Measurements from ENCODE around the gene MCFD2. TPM values are rescaled to one million over a fixed set of nuclear protein-coding genes. Genes with fewer than 3 reads are reported as not detected.
A peak's percentile ranks its signal among the peaks of the same experiment; 100 is the strongest.

The MCFD2 gene
- polyA plus RNA-seq, 1 donor (not counting 4 experiments of a cell fraction or from before 2014, with no cell fraction given): 132 TPM

GRCh38 chr2:46891956-46892553 is 23.6 kb downstream of the MCFD2 start:
- no peaks in the 10 kb centered on the region for H3K79me2 ChIP-seq (ENCODE audit: control insufficient read depth, insufficient read depth, low read length)
- no peaks in the 10 kb centered on the region for H3K9me1 ChIP-seq (ENCODE audit: control insufficient read depth, extremely low read depth, insufficient read depth, low read length)
- no peak overlapping the region for H3K27ac ChIP-seq (ENCODE audit: control insufficient read depth, insufficient read depth, low read length)
- DNase-seq (ENCODE audit: low read depth, low spot score): no peak
- H3K4me2 ChIP-seq (ENCODE audit: control insufficient read depth, extremely low read depth, insufficient read depth, low read depth, low read length): no peak overlapping the region
- H4K20me1 ChIP-seq (ENCODE audit: control insufficient read depth, extremely low read depth, insufficient read depth, low read length): no peaks in the 10 kb centered on the region
- TF ChIP-seq CTCF (optimal IDR thresholded peaks at IDR 0.05 in 1 of 3, IDR thresholded peaks at IDR 0.05 in 1 of 3, conservative IDR thresholded peaks at IDR 0.05 in 1 of 3; ENCODE audit: extremely low read depth in 1 of 3, insufficient read depth in 2 of 3, low read length in 3 of 3): no peak
- TF ChIP-seq EZH2 (IDR thresholded peaks at IDR 0.05; ENCODE audit: low read length): no peak
- H3K9me3 ChIP-seq (ENCODE audit: control insufficient read depth, low read depth, low read length): no peaks in the 10 kb centered on the region
- peaks cover 3% of the 10 kb centered on the region for H3K4me1 ChIP-seq (ENCODE audit: control insufficient read depth, extremely low read depth, insufficient read depth, low read length)
- no peak overlapping the region for H2AFZ ChIP-seq (ENCODE audit: control insufficient read depth, low read length)
- no peak for FAIRE-seq
- H3K27me3 ChIP-seq (ENCODE audit: control insufficient read depth, extremely low read depth, insufficient read depth, low read length): no peaks in the 10 kb centered on the region
- H3K9ac ChIP-seq (ENCODE audit: control insufficient read depth, extremely low read depth, insufficient read depth, low read length): no peak overlapping the region
- no peak overlapping the region for H3K4me3 ChIP-seq (ENCODE audit: control insufficient read depth in 2 of 3, extremely low read depth in 1 of 3, insufficient read depth in 2 of 3, low read depth in 1 of 3, low read length in 3 of 3)
- no peaks in the 10 kb centered on the region for H3K36me3 ChIP-seq (ENCODE audit: control insufficient read depth in 2 of 2, extremely low read depth in 1 of 2, insufficient read depth in 2 of 2, low read length in 2 of 2)
- dilution Hi-C loops (cut with MboI; ENCODE audit: extremely low pct_ligation_motif_present, low sequenced_read_pairs): no loop called here

- Histone ChIP-seq H3K4me2 (ENCODE audit: control insufficient read depth, extremely low read depth, insufficient read depth, low read depth, low read length) (peak overlapping the region; percentile 41), H3K79me2 (ENCODE audit: control insufficient read depth, insufficient read depth, low read length) (no peaks in the 10 kb centered on the region), H3K9me1 (ENCODE audit: control insufficient read depth, extremely low read depth, insufficient read depth, low read length) (no peaks in the 10 kb centered on the region), H3K4me3 (ENCODE audit: control insufficient read depth in 2 of 3, extremely low read depth in 1 of 3, insufficient read depth in 2 of 3, low read depth in 1 of 3, low read length in 3 of 3) (peak overlapping the region in 1 of 3 experiments; percentile 33), H3K36me3 (ENCODE audit: control insufficient read depth in 2 of 2, extremely low read depth in 1 of 2, insufficient read depth in 2 of 2, low read length in 2 of 2) (no peaks in the 10 kb centered on the region), H3K9me3 (ENCODE audit: control insufficient read depth, low read depth, low read length) (no peaks in the 10 kb centered on the region), H2AFZ (ENCODE audit: control insufficient read depth, low read length) (no peak overlapping the region), H3K4me1 (ENCODE audit: control insufficient read depth, extremely low read depth, insufficient read depth, low read length) (peaks cover 3% of the 10 kb centered on the region), H3K9ac (ENCODE audit: control insufficient read depth, extremely low read depth, insufficient read depth, low read length) (no peak overlapping the region), H3K27ac (ENCODE audit: control insufficient read depth, insufficient read depth, low read length) (no peak overlapping the region), H3K27me3 (ENCODE audit: control insufficient read depth, extremely low read depth, insufficient read depth, low read length) (peaks cover 11% of the 10 kb centered on the region), H4K20me1 (ENCODE audit: control insufficient read depth, extremely low read depth, insufficient read depth, low read length) (no peaks in the 10 kb centered on the region)
- dilution Hi-C loops (cut with MboI; ENCODE audit: extremely low pct_ligation_motif_present, low sequenced_read_pairs): no loop called here
- TF ChIP-seq CTCF (optimal IDR thresholded peaks at IDR 0.05 in 1 of 3, IDR thresholded peaks at IDR 0.05 in 1 of 3, conservative IDR thresholded peaks at IDR 0.05 in 1 of 3; ENCODE audit: extremely low read depth in 1 of 3, insufficient read depth in 2 of 3, low read length in 3 of 3): no peak
- no peak for TF ChIP-seq EZH2 (IDR thresholded peaks at IDR 0.05; ENCODE audit: low read length)
- DNase-seq (ENCODE audit: low read depth, low spot score) (no peak), FAIRE-seq (no peak)
Observed at GRCh38 chr2:46888421-46888952, 27.1 kb downstream of the MCFD2 start.
